DOHH2 (cell line): ENCODE results near the gene DNAJA1.
A peak's percentile ranks its signal among the peaks of the same experiment; 100 is the strongest.

ENCODE experiments used
- H3F3A ChIP-seq: fragments of 200-600 bp; sonication (generic), shearing (Covaris generic); 2 replicates; pipeline ENCODE4 v1.6.0; 2016; ENCODE audit warnings: antibody characterized with exemption, mild to moderate bottlenecking; ENCODE audit not compliant: control insufficient read depth, insufficient read depth
- H3K27ac ChIP-seq: fragments of 200-600 bp; sonication (generic); 2 replicates; pipeline ENCODE4 v1.5.1; 2014; ENCODE audit warnings: low read depth, mild to moderate bottlenecking, low read length, moderate library complexity
- H3K27me3 ChIP-seq: fragments of 200-600 bp; sonication (generic); 2 replicates; pipeline ENCODE4 v1.6.1; 2014; ENCODE audit warnings: mild to moderate bottlenecking, low read length, mixed read lengths; ENCODE audit not compliant: control insufficient read depth
- H3K36me3 ChIP-seq: fragments of 200-600 bp; sonication (generic); 2 replicates; pipeline ENCODE4 v1.6.1; 2014; ENCODE audit warnings: mild to moderate bottlenecking, low read length, moderate library complexity, mixed read lengths; ENCODE audit not compliant: control insufficient read depth
- H3K4me1 ChIP-seq: fragments of 200-600 bp; sonication (generic); 2 replicates; pipeline ENCODE4 v1.6.1; 2014; ENCODE audit warnings: mild to moderate bottlenecking, low read length, mixed read lengths; ENCODE audit not compliant: control insufficient read depth
- H3K4me2 ChIP-seq: fragments of 200-600 bp; sonication (generic); 2 replicates; pipeline ENCODE4 v1.6.0; 2014; ENCODE audit warnings: mild to moderate bottlenecking, low read length, moderate library complexity
- H3K4me3 ChIP-seq: fragments of 200-600 bp; sonication (generic); 2 replicates; pipeline ENCODE4 v1.5.1; 2014; ENCODE audit warnings: mild to moderate bottlenecking, low read length, mixed read lengths
- H3K79me2 ChIP-seq: fragments of 200-600 bp; sonication (generic); 2 replicates; pipeline ENCODE4 v1.6.1; 2014; ENCODE audit warnings: mild to moderate bottlenecking, low read length, mixed read lengths; ENCODE audit not compliant: control insufficient read depth
- H3K9me2 ChIP-seq: fragments of 200-600 bp; sonication (generic); replicated peaks from 2 replicates; pipeline ENCODE4 v1.6.1; 2014; ENCODE audit warnings: mild to moderate bottlenecking, low read length, mixed read lengths; ENCODE audit not compliant: control insufficient read depth
- H3K9me3 ChIP-seq: fragments of 200-600 bp; sonication (generic); 2 replicates; pipeline ENCODE4 v1.6.1; 2014; ENCODE audit warnings: antibody characterized with exemption, low read length, mixed read lengths; ENCODE audit not compliant: control insufficient read depth, insufficient read depth
- H4K20me1 ChIP-seq: fragments of 200-600 bp; sonication (generic); 2 replicates; pipeline ENCODE4 v1.6.0; 2014; ENCODE audit warnings: low read depth, mild to moderate bottlenecking, antibody characterized with exemption, low read length, moderate library complexity; ENCODE audit not compliant: control insufficient read depth, insufficient read depth
- EZH2phosphoT487 ChIP-seq: fragments of 200-600 bp; sonication (generic); IDR thresholded peaks from 2 replicates; pipeline ENCODE4 v1.6.1; 2017; ENCODE audit warnings: borderline replicate concordance, mild to moderate bottlenecking, antibody characterized with exemption, low read length, moderate library complexity, mixed read lengths
- TF ChIP-seq, protein P1 (sequence below): fragments of 200-600 bp; sonication (generic); IDR thresholded peaks from one replicate; pipeline ENCODE4 v1.5.1; 2014; ENCODE audit warnings: antibody characterized with exemption, mild to moderate bottlenecking, low read depth, low read length; ENCODE audit not compliant: poor library complexity, severe bottlenecking

Gene DNAJA1

DNA sequence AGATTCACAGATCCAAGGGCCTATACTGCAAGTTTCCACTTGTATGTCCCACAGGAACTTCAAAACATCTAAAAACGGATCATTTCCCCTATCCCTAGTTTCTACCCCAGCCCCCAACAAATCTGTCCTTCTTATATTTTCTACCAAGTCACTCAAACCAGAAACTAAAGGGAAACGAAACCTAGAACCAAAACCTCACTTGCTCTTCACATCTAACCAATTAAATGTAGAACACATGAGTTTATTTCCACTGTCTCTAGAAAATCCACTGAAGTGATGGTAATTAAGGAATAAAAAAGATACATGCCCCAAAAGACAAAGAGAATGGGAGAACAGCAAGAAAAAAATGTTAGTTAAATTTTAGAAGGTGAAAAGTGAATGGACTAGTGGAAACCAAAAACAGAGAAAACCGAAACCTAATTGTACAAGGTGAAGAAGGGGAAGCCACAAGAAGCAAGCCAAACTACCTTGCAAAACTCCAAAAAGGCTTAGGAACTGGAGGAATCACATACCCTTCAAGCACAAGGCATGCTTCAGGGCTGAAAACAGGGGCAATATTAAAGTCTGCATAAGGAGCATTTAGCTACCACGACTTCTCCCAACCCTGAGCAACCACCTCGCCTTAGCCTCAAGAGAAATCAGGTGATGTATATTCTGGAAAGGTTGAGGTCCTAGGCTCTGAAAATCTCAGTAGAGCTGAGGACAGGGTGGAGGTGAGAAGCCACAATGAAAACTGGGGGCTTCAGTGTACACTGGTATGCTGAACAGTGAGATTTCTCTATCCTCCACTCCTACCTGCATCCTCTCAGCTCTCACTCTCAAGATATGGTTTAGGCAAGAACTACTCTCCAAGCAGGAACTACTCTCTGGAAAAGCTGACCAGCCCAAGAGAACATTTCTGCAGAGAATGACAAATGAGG is 40.3 kb downstream of the DNAJA1 start:
- peaks cover 78% of the 10 kb centered on the region for H3K36me3 ChIP-seq

DNA sequence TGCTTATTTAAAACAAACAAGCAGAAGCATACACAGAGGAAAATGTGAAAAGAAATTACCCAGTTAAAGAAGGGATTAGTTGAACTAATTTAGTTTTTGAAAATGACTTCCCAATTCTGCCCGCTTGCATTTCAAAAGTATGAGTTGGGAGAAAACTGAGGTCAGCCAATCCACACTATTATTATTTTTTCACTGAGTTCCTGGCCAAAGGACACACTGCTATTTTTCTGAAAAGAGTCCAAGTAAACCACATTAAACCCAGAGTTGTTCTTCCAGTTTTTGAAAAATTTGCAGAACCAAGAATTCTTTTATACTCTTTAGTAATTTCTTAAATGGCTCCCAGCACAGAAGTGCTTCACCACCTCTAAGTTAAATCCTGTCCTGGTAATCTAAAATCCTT is 43.9 kb downstream of the DNAJA1 start:
- H3K9me2 ChIP-seq = no peaks in the 10 kb centered on the region
- no peaks in the 10 kb centered on the region for H3K27me3 ChIP-seq
- H3K36me3 ChIP-seq = peaks cover 80% of the 10 kb centered on the region
- no peaks in the 10 kb centered on the region; the same call in 1 of the 2 replicates for H4K20me1 ChIP-seq
- H3F3A ChIP-seq = no peaks in the 10 kb centered on the region; the same call in none of the 2 replicates
- TF ChIP-seq, protein P1, sequence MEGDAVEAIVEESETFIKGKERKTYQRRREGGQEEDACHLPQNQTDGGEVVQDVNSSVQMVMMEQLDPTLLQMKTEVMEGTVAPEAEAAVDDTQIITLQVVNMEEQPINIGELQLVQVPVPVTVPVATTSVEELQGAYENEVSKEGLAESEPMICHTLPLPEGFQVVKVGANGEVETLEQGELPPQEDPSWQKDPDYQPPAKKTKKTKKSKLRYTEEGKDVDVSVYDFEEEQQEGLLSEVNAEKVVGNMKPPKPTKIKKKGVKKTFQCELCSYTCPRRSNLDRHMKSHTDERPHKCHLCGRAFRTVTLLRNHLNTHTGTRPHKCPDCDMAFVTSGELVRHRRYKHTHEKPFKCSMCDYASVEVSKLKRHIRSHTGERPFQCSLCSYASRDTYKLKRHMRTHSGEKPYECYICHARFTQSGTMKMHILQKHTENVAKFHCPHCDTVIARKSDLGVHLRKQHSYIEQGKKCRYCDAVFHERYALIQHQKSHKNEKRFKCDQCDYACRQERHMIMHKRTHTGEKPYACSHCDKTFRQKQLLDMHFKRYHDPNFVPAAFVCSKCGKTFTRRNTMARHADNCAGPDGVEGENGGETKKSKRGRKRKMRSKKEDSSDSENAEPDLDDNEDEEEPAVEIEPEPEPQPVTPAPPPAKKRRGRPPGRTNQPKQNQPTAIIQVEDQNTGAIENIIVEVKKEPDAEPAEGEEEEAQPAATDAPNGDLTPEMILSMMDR = no peak
- no peak for TF ChIP-seq EZH2phosphoT487
- H3K4me2 ChIP-seq = no peak overlapping the region
- no peak overlapping the region for H3K27ac ChIP-seq
- no peaks in the 10 kb centered on the region for H3K9me3 ChIP-seq
- peaks cover 14% of the 10 kb centered on the region for H3K4me1 ChIP-seq
- H3K4me3 ChIP-seq = no peak overlapping the region
- H3K79me2 ChIP-seq = peaks cover 31% of the 10 kb centered on the region

More for the DNA sequence above, 40.3 kb downstream of the DNAJA1 start:
- no peaks in the 10 kb centered on the region for H4K20me1 ChIP-seq
- peak overlapping the region; percentile 25 for H3K27ac ChIP-seq
- peaks cover 14% of the 10 kb centered on the region for H3K4me1 ChIP-seq
- H3K4me3 ChIP-seq = no peak overlapping the region
- H3K27me3 ChIP-seq = no peaks in the 10 kb centered on the region
- H3F3A ChIP-seq = no peaks in the 10 kb centered on the region; the same call in 1 of the 2 replicates
- no peaks in the 10 kb centered on the region for H3K9me3 ChIP-seq
- no peaks in the 10 kb centered on the region for H3K9me2 ChIP-seq
- TF ChIP-seq, protein P1 = no peak
- TF ChIP-seq EZH2phosphoT487 = no peak
- peaks cover 2% of the 10 kb centered on the region for H3K79me2 ChIP-seq
- H3K4me2 ChIP-seq = peak overlapping the region; percentile 23

DNA sequence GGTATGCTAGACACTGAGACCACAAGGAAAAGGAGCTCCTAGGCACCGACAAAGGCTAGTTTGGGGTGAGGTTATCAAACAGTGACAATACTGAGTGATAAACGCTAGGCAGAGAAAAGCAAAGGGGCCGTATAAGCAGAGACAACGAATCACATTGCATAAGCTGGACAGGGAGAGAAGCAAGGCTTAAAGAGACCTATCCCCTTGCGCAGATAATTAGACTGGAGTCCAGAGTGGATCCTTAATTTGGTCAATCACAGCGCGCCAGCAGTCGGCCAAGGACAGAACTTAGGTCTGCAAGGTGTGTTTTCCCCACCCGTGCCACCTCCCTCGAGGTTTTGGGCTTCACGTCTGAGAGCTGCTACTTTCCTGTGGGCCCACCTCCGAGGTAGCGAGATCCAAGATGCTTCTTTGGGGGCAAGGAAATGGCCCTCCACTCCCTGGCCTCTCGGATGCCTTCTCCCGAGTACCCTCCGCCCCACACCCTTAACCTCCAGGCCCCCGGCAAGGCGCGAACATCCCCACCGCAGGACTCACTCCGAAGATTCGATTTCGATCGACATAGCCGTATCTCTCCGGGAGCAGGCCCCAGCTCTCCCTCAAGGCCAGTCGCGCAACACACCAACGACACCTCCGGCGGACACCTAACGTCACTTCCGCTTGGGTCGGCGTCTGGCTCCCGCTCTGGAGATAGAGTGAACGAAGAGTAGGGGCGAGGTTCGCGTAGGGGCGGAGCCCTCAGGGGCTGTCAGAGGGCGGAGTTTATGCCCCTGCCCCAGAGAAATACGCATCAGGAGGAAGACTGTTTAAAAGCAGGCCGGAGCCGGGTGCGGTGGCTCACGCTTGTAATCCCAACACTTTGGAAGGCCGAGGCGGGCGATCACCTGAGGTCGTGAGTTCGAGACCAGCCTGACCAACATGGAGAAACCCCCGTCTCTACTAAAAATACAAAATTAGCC is 51.3 kb downstream of the DNAJA1 start, which contains the start of gene SMU1:
SMU1 (minus strand) TSS at position 629 of the 959 bp plus-strand sequence; CDS start at position 563, 66 bp downstream.
- no peaks in the 10 kb centered on the region for H3K9me2 ChIP-seq

More for the DNA sequence above, 51.3 kb downstream of the DNAJA1 start, which contains the start of gene SMU1:
- Histone ChIP-seq H3K4me3 (peak within 1 kb of the TSS; percentile 89), H3K36me3 (peaks cover 38% of the 10 kb centered on the region), H3K4me2 (peak within 1 kb of the TSS; percentile 83), H3F3A (peaks cover 8% of the 10 kb centered on the region; the same call in 1 of the 2 replicates), H3K27ac (peak within 1 kb of the TSS; percentile 50), H4K20me1 (no peaks in the 10 kb centered on the region; the same call in 1 of the 2 replicates), H3K27me3 (no peaks in the 10 kb centered on the region), H3K79me2 (peaks cover 54% of the 10 kb centered on the region), H3K4me1 (peaks cover 25% of the 10 kb centered on the region), H3K9me3 (no peaks in the 10 kb centered on the region)
- TF ChIP-seq EZH2phosphoT487 = no peak
- TF ChIP-seq, protein P1 = no peak
